ENCODE measurements around the gene CATSPER3.

The CATSPER3 gene

GRCh38 chr5:135010502-135011354, 43.0 kb downstream of the CATSPER3 start:
- no peak for DNase-seq (ENCODE audit: low spot score)

DNA sequence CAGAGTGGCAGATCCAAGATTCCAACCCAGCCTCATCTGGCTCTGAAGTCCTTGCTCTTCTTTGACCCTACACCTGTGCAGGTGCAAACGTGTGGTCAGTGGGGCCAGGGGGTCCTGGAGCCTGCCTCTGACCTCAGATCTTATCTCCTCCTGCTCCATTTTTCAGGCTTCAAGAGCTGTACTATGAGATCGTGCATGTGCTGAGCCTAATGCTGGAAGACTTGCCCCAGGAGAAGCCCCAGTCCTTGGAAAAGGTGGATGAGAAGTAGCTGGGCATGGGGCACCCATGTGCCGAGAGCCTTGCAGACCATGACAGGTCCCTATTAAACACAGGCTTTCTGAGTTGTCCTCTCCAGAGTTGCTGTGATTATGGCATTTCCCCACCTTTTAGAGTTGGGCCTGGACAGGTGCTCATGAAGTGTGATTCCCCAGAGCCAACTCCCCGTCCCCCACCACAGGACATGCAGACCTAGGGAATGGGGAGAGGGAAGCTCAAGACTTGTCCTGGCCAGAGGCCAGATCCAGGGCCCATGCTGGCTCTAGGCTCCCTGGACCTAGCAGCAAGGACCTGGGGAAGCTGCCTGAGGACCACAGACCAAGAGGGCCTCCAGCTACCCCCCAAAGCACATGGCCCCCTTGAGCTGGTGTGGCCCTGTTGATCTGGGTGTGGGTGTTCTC, 43.8 kb downstream of the CATSPER3 start:
- no peak for DNase-seq (ENCODE audit: low spot score)

DNA sequence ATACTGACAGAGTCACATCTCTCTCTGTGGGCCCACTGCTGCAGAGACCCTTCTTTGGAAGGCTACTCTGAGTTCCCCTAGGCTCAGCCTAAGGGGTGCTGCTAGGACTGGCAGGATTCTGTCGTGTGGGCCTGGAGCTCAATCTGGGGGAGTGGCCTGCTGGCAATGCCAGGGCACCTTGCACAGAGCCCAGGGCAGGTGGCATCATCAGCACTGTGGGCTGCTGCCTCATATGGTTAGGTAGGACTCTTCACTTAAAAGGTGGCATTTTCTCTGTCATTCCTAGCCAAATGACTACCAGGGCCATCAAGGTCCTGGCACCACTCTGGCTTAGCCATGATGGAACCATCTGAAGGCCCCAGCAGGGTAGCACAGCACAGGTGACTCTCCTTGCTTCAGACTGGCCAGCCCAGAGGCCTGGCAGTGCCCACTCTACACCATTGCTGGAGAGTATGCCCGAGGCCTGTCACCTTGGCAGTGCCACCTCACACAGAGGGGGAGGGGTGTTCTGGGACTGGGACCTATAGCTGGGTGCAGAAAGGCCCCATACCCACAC, 44.4 kb downstream of the CATSPER3 start:
- DNase-seq (ENCODE audit: low spot score), result no peak

GRCh38 chr5:135012951-135013391, 45.3 kb downstream of the CATSPER3 start:
- DNase-seq (ENCODE audit: low spot score), result no peak

DNA sequence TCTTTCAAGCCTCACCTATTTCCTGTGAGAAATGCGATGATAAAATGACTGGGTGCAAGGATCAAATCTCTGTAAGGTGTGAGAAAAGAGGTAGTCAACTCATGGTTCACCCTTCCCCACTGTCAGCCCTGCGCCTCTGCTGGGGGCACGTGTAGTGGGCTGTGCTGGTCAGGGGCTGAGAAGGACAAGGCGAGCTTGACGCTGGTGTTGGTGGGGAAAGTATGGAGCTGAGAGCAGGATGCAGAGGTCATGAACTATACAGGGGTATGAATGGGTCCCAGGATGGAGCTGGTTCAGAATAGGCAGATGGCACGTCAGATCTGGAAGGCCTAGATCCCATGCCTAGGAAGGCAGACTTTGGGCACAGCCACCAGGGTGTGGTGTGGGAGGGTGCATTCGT, 45.7 kb downstream of the CATSPER3 start:
- no peak for DNase-seq (ENCODE audit: low spot score)

- no peak for DNase-seq (ENCODE audit: low spot score)
Measured at GRCh38 chr5:135013947-135014570, 46.4 kb downstream of the CATSPER3 start.

- DNase-seq (ENCODE audit: low spot score), result no peak
Measured at GRCh38 chr5:135015942-135016341, 48.2 kb downstream of the CATSPER3 start.

DNA sequence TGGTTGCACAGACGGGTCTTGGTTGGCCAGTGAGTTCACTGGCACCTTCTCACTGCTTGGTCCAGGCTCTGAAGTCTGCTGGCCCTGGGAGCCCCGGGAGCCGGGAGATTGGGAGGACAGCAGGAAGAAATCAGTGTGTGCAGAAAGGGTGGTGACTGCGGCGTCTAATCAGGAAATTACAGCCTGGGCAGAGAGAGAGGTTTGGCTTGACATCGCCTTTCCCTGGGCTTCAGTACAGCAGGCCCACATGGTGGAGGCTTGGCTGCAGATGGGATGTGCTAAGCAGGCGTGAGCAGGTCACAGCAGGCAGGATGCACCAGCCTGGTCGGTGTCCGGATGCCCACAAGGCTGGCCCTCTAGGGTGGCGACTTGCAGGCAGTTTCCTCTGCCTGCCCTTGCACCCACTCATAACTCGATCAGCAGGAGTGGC, 49.2 kb downstream of the CATSPER3 start:
- DNase-seq (ENCODE audit: low spot score), result no peak

- no peak for DNase-seq (ENCODE audit: low spot score)
Measured at GRCh38 chr5:135018457-135018856, 50.8 kb downstream of the CATSPER3 start.

GRCh38 chr5:135019314-135019713, 51.6 kb downstream of the CATSPER3 start:
- DNase-seq (ENCODE audit: low spot score), result no peak

DNA sequence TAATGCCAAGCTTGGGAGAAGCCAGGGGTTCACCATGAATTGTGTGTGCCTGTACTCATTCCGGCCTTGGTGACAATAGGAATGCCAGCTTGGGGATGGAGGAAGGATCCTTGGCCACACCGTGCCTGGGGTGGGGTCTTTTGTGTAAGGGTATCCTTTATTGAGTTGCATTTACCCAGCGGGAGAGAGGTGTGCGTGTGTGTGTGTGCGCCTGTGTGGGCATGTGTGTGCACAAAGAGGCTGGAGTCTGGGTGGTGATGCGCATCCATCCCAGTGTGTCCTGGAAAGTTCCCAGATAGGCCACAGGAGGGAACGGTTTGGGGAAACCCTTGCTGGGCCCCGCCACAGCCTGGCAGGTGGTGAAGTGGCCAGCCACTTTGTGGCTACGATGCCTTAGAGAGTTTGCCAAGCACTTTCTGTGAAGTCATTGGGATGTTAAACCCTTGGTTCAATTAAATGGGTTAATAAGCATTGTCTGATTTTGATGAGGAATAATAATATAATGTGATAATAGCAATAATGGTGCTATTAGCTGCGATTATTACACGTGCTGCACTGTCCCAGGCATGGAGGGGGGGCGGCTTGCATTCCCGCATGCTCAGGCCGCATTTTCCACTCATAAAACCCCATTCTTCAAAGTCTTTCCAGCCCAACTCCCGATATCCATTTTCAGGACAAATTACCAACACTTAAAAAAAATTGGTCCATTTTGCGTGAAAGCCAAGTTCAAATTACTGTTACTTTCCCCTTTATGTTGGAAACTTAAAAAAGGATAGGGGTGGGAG, 52.6 kb downstream of the CATSPER3 start:
- DNase-seq (ENCODE audit: low spot score), result no peak

DNA sequence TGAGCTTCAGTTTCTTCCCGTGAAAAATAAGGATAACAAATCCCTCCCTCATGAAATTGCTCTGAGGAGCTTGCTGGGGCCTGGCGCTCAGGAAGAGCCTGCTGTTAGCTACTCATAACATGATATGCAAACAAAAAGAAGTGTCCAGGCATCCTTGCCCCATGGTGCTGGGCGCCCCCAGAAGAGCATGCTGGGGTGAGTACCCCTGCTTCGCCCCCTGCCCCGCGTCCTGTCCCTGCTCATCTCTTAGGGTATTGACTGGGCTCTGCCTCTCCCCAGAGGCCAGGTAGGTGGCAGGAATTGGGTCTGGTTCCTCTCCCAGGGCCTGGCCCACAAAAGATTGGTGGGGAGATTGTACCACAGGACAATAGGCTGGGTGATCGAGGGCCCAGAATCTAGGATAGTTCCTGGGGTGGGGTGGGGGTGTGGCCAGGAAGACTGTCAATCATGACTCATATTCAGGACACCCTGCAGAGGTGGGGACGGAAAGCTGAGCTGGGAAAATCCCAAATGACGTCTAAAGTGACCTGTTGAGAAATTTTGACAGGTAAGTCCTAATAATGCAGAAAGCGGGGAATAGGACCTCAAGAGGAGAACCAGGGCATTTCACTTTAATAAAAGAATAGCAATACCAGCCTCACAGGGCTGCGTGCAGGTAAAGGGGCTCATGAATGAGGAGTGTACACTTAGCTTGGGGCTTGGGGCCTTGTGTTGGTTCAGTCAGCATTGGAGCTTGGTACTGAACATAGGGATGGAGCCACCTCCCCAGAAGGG, 57.4 kb downstream of the CATSPER3 start:
- DNase-seq (ENCODE audit: low spot score), result no peak

DNA sequence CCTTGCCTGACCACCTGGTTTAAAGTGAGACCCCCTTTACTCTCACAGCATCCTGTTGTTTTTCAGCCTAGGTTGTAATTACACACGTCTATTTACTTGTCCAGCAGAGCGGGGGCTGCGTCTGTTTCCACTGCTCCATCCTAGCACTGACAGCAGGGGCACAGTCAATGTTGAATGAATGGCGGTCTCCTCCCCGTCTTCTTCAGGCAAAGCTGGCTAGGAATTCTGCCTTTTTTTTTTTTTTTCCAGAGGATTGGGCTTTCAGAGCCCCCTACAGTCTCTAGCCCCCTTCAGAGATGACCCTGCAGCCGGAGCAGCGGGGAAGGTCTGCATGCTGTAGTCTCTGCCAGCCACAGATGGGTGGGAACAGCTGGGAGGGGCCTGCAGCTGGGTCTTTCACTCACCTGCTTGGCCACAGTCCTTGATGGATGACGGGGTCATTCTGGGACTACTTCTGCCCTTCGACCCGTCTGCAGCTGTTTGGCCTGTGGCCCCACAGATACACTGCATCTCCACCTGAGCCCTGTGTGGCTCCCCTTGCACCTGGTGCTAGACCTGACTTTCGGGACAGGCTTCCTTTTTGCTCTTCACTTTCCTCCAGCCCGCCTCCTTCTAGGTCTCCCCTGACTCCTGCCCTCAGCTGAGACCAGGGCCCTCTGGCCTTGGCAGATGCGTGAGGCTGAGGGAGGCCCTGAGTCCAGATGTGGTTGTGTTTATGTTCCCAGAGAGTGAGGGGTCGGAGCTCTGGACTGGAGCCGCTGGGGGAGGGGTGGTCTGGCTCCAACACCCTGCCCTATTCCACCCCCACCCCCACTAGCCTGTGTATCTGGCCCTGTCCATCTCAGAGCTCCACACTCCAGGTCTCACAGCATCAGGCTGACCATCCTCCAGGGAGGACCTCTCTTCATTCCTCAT, 58.3 kb downstream of the CATSPER3 start:
- DNase-seq (ENCODE audit: low spot score), result no peak

DNA sequence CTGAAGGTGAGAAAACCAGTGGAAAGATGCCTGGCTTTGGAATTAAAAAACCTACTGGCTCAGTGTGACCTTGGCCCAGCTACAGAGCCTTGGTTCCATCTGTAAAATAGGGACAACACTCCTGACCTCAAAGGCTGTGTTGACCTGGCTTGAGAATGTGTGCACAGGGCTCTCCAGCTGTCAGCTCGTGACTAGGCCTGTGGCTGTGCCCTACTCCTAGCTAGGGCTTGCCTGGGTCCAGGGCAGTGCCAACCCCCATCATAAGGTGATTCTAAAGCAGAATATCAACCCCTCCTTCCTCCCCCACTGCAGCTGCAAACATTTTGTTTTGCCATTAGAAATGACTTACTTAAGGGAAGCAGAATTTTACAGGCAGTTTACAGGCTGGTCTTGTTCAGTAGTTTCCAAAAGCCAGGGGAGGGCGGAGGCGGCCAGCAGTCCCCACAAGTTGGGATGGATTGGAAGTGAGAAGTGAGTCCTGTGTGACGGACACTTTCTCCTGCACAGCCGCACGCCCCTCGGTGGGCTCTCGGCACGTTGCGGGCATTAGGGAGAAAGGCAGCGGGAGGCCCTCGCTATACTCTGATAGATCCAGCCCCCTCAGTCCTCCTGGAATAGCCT, 59.0 kb downstream of the CATSPER3 start:
- no peak for DNase-seq (ENCODE audit: low spot score)

- DNase-seq (ENCODE audit: low spot score), result no peak
Measured at GRCh38 chr5:135027266-135027696, 59.6 kb downstream of the CATSPER3 start.

GRCh38 chr5:135027697-135028615, 60.2 kb downstream of the CATSPER3 start:
- no peak for DNase-seq (ENCODE audit: low spot score)

DNA sequence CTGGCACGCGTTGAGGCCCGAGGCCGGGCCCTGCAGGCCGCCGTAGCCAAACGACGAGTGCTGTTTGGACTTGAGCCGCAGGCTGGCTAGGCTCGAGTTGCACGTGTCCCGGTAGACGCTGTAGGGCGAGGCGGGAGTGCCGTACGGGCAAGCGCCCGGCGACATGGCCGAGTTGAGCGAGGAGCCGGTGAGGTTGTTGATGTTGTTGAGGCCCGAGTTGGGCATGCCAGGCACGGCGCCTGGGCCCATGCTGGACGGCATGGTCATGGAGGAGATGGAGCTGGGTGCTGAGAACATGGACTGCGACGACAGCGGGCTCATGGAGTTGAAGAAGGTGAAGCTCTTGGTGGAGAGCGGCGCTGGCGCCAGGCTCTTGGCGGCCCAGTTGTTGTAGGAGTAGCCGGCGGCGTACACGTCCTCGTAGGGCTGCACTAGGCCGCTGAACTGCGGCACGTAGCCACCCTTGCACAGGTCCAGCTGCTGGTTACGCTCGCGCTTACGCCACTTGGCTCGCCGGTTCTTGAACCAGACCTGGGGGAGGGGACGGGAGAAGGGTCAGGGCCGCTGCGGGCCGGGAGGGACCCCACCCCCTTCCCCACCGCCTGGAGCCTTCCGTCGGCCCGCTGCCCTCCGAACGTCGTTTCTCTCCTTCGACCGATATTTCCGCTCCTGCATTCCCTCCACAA, 61.2 kb downstream of the CATSPER3 start:
- DNase-seq (ENCODE audit: low spot score), result no peak

Measured in HuH-7.5 (cell line).